HepG2 (cell line): ENCODE results near the gene PPP1R3F. TPM values are rescaled to one million over a fixed set of nuclear protein-coding genes. Genes with fewer than 3 reads are reported as not detected.

Experiments used
- ATAC-seq: fragments of 200-7000 bp; cut with Tn5 transposase; 3 replicates; pipeline ENCODE4 v1.9.1; 2020; ENCODE audit warnings: mild to moderate bottlenecking, moderate library complexity
- BruUV-seq: library from RNA; stranded (reverse); fragments of 400-500 nt; replicated peaks from 2 replicates; lab custom pipeline; 2021; lab: Mats Ljungman, UMichigan
- CTCF ChIA-PET: fragments of 300-600 bp; formaldehyde crosslinking; extraction: SDS; loops from one replicate; lab custom pipeline; 2021; ENCODE audit warnings: low total read pairs, inconsistent platforms, low intra/inter-chr PET ratio; lab: Yijun Ruan, JAX
- POLR2A ChIA-PET: fragments of 350-600 bp; sonication (Branson Sonifier 250); formaldehyde crosslinking; loops from one replicate; lab custom pipeline; 2020; ENCODE audit warnings: antibody characterized with exemption, inconsistent platforms; lab: Yijun Ruan, JAX
- DNase-seq: peaks from one replicate; pipeline ENCODE4 v3.0.0-alpha.2; 2015; ENCODE audit warnings: low spot score
- FAIRE-seq: peaks from 3 replicates; lab custom pipeline; 2011; peaks lifted over from hg19 to GRCh38; lab: Jason Lieb, UNC
- H2AFZ ChIP-seq: one replicate; pipeline ENCODE4 v1.6.1; 2011; ENCODE audit warnings: low read length, inconsistent platforms
- H3K27ac ChIP-seq: fragments of 300-600 bp; 3 replicates; pipeline ENCODE4 v1.8.0; 2011; ENCODE audit warnings: mixed run types, mild to moderate bottlenecking, mixed read lengths, low read length, inconsistent platforms; ENCODE audit not compliant: insufficient read depth; ENCODE audit errors: extremely low read length
- H3K27me3 ChIP-seq, 2 experiments: fragments of 200-600 bp in 1 of 2; 2 replicates in 1 of 2; 3 replicates in 1 of 2; pipeline versions ENCODE4 v1.6.0 to v1.8.0; 2011; ENCODE audit warnings: low read length in 2 of 2, mild to moderate bottlenecking in 2 of 2, moderate library complexity in 2 of 2, inconsistent platforms in 1 of 2; ENCODE audit not compliant: insufficient read depth in 2 of 2, control insufficient read depth in 1 of 2
- H3K36me3 ChIP-seq, 2 experiments: fragments of 200-600 bp in 1 of 2; replicated peaks in 1 of 2; 2 replicates in 1 of 2; 3 replicates in 1 of 2; pipeline versions ENCODE4 v1.5.1 to v1.8.0; 2011; ENCODE audit warnings: low read length in 2 of 2, inconsistent platforms in 1 of 2; ENCODE audit not compliant: insufficient read depth in 2 of 2, control insufficient read depth in 1 of 2
- H3K4me1 ChIP-seq: 2 replicates; pipeline ENCODE4 v1.5.1; 2012; ENCODE audit warnings: low read length, inconsistent platforms; ENCODE audit not compliant: insufficient read depth
- H3K4me2 ChIP-seq: 2 replicates; pipeline ENCODE4 v1.6.0; 2011; ENCODE audit warnings: low read depth, low read length, inconsistent platforms
- H3K4me3 ChIP-seq, 3 experiments: fragments of 200-600 bp in 1 of 3; sonication (generic), shearing (Covaris generic) in 1 of 3; replicated peaks in 1 of 3; 2 replicates each; pipeline ENCODE4 v1.5.1; 2011 to 2016; ENCODE audit warnings: low read length in 3 of 3, inconsistent platforms in 2 of 3, low read depth in 2 of 3, mild to moderate bottlenecking in 2 of 3, control low read depth in 1 of 3, mixed read lengths in 1 of 3; ENCODE audit not compliant: insufficient read depth in 1 of 3
- H3K79me2 ChIP-seq: one replicate; pipeline ENCODE4 v1.6.1; 2011; ENCODE audit warnings: low read length, inconsistent platforms; ENCODE audit not compliant: insufficient read depth
- H3K9ac ChIP-seq: 2 replicates; pipeline ENCODE4 v1.6.0; 2011; ENCODE audit warnings: mild to moderate bottlenecking, low read depth, low read length, inconsistent platforms; ENCODE audit not compliant: insufficient read depth
- H3K9me3 ChIP-seq: 2 replicates; pipeline ENCODE4 v1.5.1; 2012; ENCODE audit warnings: mild to moderate bottlenecking, low read length
- H4K20me1 ChIP-seq: 2 replicates; pipeline ENCODE4 v1.6.0; 2011; ENCODE audit warnings: inconsistent platforms, mild to moderate bottlenecking, low read length, moderate library complexity; ENCODE audit not compliant: insufficient read depth
- AGO2 ChIP-seq: fragments of 200-400 bp; formaldehyde crosslinking; optimal IDR thresholded peaks from 2 replicates; pipeline ENCODE3; 2017; ENCODE audit warnings: mild to moderate bottlenecking, low read depth, low read length, moderate library complexity
- CC2D1A ChIP-seq: sonication (generic); formaldehyde crosslinking; IDR thresholded peaks from 2 replicates; pipeline ENCODE4 v1.8.1; 2023; ENCODE audit warnings: mild to moderate bottlenecking, missing genetic modification reagents
- EP300 ChIP-seq, 3 experiments: sonication (generic) in 1 of 3; formaldehyde crosslinking in 1 of 3; IDR thresholded peaks; 2 replicates each; pipeline versions ENCODE4 v1.5.1 to v1.6.1; 2011 to 2020; ENCODE audit warnings: low read depth in 2 of 3, low read length in 2 of 3, borderline replicate concordance in 1 of 3, improper control_type of control experiment in 1 of 3, mild to moderate bottlenecking in 1 of 3, missing genetic modification reagents in 1 of 3, moderate library complexity in 1 of 3
- KAT7 ChIP-seq: IDR thresholded peaks from 2 replicates; pipeline ENCODE4 v1.6.1; 2018; ENCODE audit warnings: borderline replicate concordance, missing compliant biosample characterization
- MAZ ChIP-seq, 2 experiments: sonication (generic) in 1 of 2; formaldehyde crosslinking in 1 of 2; IDR thresholded peaks; 2 replicates each; pipeline versions ENCODE4 v1.5.0 to v1.6.1; 2012 to 2020; ENCODE audit warnings: low read depth in 2 of 2, mild to moderate bottlenecking in 2 of 2, borderline replicate concordance in 1 of 2, improper control_type of control experiment in 1 of 2, low read length in 1 of 2, missing genetic modification reagents in 1 of 2, moderate library complexity in 1 of 2
- MBD4 ChIP-seq: IDR thresholded peaks from 2 replicates; pipeline ENCODE4 v1.6.1; 2012; ENCODE audit warnings: low read length, inconsistent platforms, borderline replicate concordance
- MEIS1 ChIP-seq: sonication (generic); formaldehyde crosslinking; IDR thresholded peaks from 2 replicates; pipeline ENCODE4 v1.9.0; 2021; ENCODE audit warnings: mild to moderate bottlenecking, missing genetic modification reagents, moderate library complexity, borderline replicate concordance
- NFE2L1 ChIP-seq: sonication (generic); formaldehyde crosslinking; IDR thresholded peaks from 2 replicates; pipeline ENCODE4 v1.4.0; 2020; ENCODE audit warnings: missing genetic modification reagents, mild to moderate bottlenecking, borderline replicate concordance
- SIN3A ChIP-seq: IDR thresholded peaks from 2 replicates; pipeline ENCODE4 v1.6.1; 2011; ENCODE audit warnings: low read depth, mild to moderate bottlenecking, control low read depth, low read length, borderline replicate concordance
- SUZ12 ChIP-seq: fragments of 150-350 bp; IDR thresholded peaks from 2 replicates; pipeline ENCODE4 v1.6.1; 2014; ENCODE audit warnings: low read depth, low read length
- ZFYVE20 ChIP-seq: sonication (generic); formaldehyde crosslinking; IDR thresholded peaks from 2 replicates; pipeline ENCODE4 v1.8.0; 2023; ENCODE audit warnings: low read depth, mild to moderate bottlenecking, moderate library complexity, missing genetic modification reagents, borderline replicate concordance
- ZNF263 ChIP-seq: sonication (generic); formaldehyde crosslinking; IDR thresholded peaks from 2 replicates; pipeline ENCODE4 v1.4.0; 2020; ENCODE audit warnings: missing genetic modification reagents
- ZNF563 ChIP-seq: sonication (generic); formaldehyde crosslinking; IDR thresholded peaks from 2 replicates; pipeline ENCODE4 v1.8.0; 2022; ENCODE audit warnings: mild to moderate bottlenecking, moderate library complexity, missing genetic modification reagents
- ZNF713 ChIP-seq: sonication (generic); formaldehyde crosslinking; IDR thresholded peaks from 2 replicates; pipeline ENCODE4 v1.4.0; 2020; ENCODE audit warnings: mild to moderate bottlenecking, missing genetic modification reagents
- WGBS: methylation state at CpG from one replicate; pipeline ENCODE4 v1.1.6; 2017; ENCODE audit warnings: low lambda C conversion rate; 5-methylcytosine and 5-hydroxymethylcytosine counted together
- in situ Hi-C: cut with HindIII; loops from 2 replicates; pipeline ENCODE4 v1.10.0; 2017; ENCODE audit warnings: low pct_unique_long_range_greater_than_20kb; ENCODE audit not compliant: extremely low pct_ligation_motif_present
- intact Hi-C: fragments of 100-400 bp; cut with micrococcal nuclease; formaldehyde crosslinking; loops from one replicate; pipeline ENCODE4 v1.10.0; 2022; ENCODE audit not compliant: unreplicated experiment
- polyA plus RNA-seq, 8 experiments: library from polyadenylated mRNA; depleted of rRNA in 3 of 8; stranded (reverse) in 7 of 8; unstranded in 1 of 8; fragments of >200 nt; fragmentation: Illumina TruSeq in 4 of 8; extraction: Trizol in 4 of 8; gene quantifications; 2 replicates each; pipeline versions ENCODE4 v1.2.1 to v1.2.3, GENCODE V29; 2011 to 2016; ENCODE audit warnings: low read depth in 4 of 8, missing spikeins in 1 of 8, mixed read lengths in 1 of 8; ENCODE audit not compliant: insufficient read depth in 1 of 8
- total RNA-seq, 5 experiments: library from RNA; depleted of rRNA; stranded (reverse); fragments of >200 nt; fragmentation: Illumina TruSeq; extraction: Trizol; gene quantifications; 2 replicates each; pipeline ENCODE4 v1.2.3, GENCODE V29; 2016; ENCODE audit warnings: low read depth in 1 of 5
- TF ChIP-seq, protein P1 (sequence below): sonication (generic); formaldehyde crosslinking; conservative IDR thresholded peaks from 2 replicates; pipeline ENCODE4 v1.4.0; 2020; ENCODE audit warnings: mild to moderate bottlenecking, missing genetic modification reagents, moderate library complexity
- TF ChIP-seq, protein P2 (sequence below): IDR thresholded peaks from 2 replicates; pipeline ENCODE4 v1.6.1; 2016; ENCODE audit warnings: missing compliant biosample characterization, missing genetic modification reagents, borderline replicate concordance
- TF ChIP-seq, protein P3 (sequence below): sonication (generic); formaldehyde crosslinking; IDR thresholded peaks from 2 replicates; pipeline ENCODE4 v1.5.1; 2020; ENCODE audit warnings: missing genetic modification reagents, mild to moderate bottlenecking, borderline replicate concordance

Gene PPP1R3F
- total and polyA plus RNA-seq, 2 of the 13 experiments (the other 11 are each of a cell fraction or from before 2014, with no cell fraction given) = 0.82 to 0.84 TPM

DNA sequence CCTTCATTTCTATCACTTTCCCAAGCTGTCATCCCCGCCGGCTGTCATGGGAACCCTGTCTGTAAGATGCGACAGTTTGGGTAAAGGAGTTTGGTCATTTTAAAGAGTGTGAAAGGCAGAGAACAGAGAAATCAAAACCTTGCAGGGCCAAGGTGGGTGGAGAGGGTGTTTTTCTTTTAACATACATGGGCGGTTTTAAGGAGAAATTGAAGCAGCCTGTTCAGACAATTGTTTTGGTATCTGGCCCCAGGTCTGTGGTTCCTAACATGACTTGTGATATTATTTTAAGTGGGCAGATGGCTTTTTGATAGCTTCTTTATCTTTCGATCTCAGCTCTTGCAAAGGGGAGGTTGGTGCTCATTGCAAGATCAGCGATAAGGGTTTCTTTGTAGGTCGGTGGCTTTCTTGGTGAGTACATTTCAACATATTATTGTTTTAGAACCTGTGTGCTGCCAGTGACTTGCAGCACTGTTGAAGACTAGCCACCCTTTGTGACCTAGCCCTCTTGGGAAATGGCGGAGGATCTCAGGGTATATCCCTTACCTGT lies 3.7 kb downstream of the PPP1R3F start:
- WGBS = 95% methylated on average over 7 of the region's 8 CpGs
- FAIRE-seq (no peak), DNase-seq (no peak), ATAC-seq (no peak)
- Histone ChIP-seq H3K79me2 (peaks cover 12% of the 10 kb centered on the region), H3K4me1 (peaks cover 38% of the 10 kb centered on the region), H3K9ac (no peak overlapping the region), H4K20me1 (no peaks in the 10 kb centered on the region), H3K9me3 (no peaks in the 10 kb centered on the region), H2AFZ (no peak overlapping the region), H3K36me3 (no peaks in the 10 kb centered on the region), H3K27ac (no peak overlapping the region), H3K4me3 (no peak overlapping the region), H3K4me2 (no peak overlapping the region), H3K27me3 (no peaks in the 10 kb centered on the region; a peak in 1 of 5 replicates)
- intact Hi-C loops (no loop called here), in situ Hi-C loops (no loop called here)
- ChIA-PET CTCF (no interaction called here), POLR2A (interaction anchor here (0.6 to 1.2 kb wide), 2 partner anchors 50 to 82 kb away, joined by 3 read pairs; no protein-coding TSS in a partner anchor)
- no TSS peak for BruUV-seq
- no peak for TF ChIP-seq AGO2
- TF ChIP-seq, protein P1, sequence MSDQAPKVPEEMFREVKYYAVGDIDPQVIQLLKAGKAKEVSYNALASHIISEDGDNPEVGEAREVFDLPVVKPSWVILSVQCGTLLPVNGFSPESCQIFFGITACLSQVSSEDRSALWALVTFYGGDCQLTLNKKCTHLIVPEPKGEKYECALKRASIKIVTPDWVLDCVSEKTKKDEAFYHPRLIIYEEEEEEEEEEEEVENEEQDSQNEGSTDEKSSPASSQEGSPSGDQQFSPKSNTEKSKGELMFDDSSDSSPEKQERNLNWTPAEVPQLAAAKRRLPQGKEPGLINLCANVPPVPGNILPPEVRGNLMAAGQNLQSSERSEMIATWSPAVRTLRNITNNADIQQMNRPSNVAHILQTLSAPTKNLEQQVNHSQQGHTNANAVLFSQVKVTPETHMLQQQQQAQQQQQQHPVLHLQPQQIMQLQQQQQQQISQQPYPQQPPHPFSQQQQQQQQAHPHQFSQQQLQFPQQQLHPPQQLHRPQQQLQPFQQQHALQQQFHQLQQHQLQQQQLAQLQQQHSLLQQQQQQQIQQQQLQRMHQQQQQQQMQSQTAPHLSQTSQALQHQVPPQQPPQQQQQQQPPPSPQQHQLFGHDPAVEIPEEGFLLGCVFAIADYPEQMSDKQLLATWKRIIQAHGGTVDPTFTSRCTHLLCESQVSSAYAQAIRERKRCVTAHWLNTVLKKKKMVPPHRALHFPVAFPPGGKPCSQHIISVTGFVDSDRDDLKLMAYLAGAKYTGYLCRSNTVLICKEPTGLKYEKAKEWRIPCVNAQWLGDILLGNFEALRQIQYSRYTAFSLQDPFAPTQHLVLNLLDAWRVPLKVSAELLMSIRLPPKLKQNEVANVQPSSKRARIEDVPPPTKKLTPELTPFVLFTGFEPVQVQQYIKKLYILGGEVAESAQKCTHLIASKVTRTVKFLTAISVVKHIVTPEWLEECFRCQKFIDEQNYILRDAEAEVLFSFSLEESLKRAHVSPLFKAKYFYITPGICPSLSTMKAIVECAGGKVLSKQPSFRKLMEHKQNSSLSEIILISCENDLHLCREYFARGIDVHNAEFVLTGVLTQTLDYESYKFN (CRISPR knock-in tag) = no peak
- no peak for TF ChIP-seq ZNF563 (CRISPR knock-in tag)
- TF ChIP-seq NFE2L1 = no peak
- TF ChIP-seq EP300 (IDR thresholded peaks at IDR 0.05; ENCODE audit: low read depth in 2 of 2, low read length in 2 of 2) = no peak
- TF ChIP-seq EP300 (CRISPR knock-in tag; IDR thresholded peaks at IDR 0.05; ENCODE audit: borderline replicate concordance) = no peak
- TF ChIP-seq, protein P2, sequence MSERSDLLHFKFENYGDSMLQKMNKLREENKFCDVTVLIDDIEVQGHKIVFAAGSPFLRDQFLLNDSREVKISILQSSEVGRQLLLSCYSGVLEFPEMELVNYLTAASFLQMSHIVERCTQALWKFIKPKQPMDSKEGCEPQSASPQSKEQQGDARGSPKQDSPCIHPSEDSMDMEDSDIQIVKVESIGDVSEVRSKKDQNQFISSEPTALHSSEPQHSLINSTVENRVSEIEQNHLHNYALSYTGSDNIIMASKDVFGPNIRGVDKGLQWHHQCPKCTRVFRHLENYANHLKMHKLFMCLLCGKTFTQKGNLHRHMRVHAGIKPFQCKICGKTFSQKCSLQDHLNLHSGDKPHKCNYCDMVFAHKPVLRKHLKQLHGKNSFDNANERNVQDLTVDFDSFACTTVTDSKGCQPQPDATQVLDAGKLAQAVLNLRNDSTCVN (CRISPR knock-in tag) = no peak
- no peak for TF ChIP-seq MEIS1 (CRISPR knock-in tag)
- no peak for TF ChIP-seq ZNF263 (CRISPR knock-in tag)
- no peak for TF ChIP-seq KAT7 (CRISPR knock-in tag)
- no peak for TF ChIP-seq SUZ12
- no peak for TF ChIP-seq ZNF713
- no peak for TF ChIP-seq SIN3A
- TF ChIP-seq ZFYVE20 (CRISPR knock-in tag) = no peak
- no peak for TF ChIP-seq MAZ (IDR thresholded peaks at IDR 0.05; ENCODE audit: borderline replicate concordance, low read depth, low read length)
- no peak for TF ChIP-seq MAZ (CRISPR knock-in tag; IDR thresholded peaks at IDR 0.05; ENCODE audit: low read depth)
- TF ChIP-seq, protein P3, sequence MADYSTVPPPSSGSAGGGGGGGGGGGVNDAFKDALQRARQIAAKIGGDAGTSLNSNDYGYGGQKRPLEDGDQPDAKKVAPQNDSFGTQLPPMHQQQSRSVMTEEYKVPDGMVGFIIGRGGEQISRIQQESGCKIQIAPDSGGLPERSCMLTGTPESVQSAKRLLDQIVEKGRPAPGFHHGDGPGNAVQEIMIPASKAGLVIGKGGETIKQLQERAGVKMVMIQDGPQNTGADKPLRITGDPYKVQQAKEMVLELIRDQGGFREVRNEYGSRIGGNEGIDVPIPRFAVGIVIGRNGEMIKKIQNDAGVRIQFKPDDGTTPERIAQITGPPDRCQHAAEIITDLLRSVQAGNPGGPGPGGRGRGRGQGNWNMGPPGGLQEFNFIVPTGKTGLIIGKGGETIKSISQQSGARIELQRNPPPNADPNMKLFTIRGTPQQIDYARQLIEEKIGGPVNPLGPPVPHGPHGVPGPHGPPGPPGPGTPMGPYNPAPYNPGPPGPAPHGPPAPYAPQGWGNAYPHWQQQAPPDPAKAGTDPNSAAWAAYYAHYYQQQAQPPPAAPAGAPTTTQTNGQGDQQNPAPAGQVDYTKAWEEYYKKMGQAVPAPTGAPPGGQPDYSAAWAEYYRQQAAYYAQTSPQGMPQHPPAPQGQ = no peak
- TF ChIP-seq MBD4 = no peak
- no peak for TF ChIP-seq CC2D1A
